Smooth muscle cell (in vitro differentiated cells): ENCODE measurements around the gene FRMD4B. TPM values are rescaled to one million over a fixed set of nuclear protein-coding genes. Genes with fewer than 3 reads are reported as not detected.
"Not testable (repeated sequence)": the region's sequence is repeated elsewhere in the genome, so short reads cannot be mapped to it uniquely, and the experiment has no call there.

Source experiments
- DNase-seq: peaks from one replicate; lab custom pipeline; 2025; ENCODE audit not compliant: unreplicated experiment; lab: John Stamatoyannopoulos, UW
- H2AFZ ChIP-seq: fragments of 200-600 bp; sonication (generic); 2 replicates; pipeline ENCODE4 v1.6.0; 2016; ENCODE audit warnings: antibody characterized with exemption, low read depth, mild to moderate bottlenecking
- H3F3A ChIP-seq: fragments of 200-600 bp; sonication (generic); 2 replicates; pipeline ENCODE4 v1.6.0; 2017; ENCODE audit warnings: antibody characterized with exemption, low read depth
- H3K27ac ChIP-seq: fragments of 200-600 bp; sonication (generic); 2 replicates; pipeline ENCODE4 v1.5.1; 2016; ENCODE audit warnings: low read depth, mild to moderate bottlenecking
- H3K27me3 ChIP-seq: fragments of 200-600 bp; sonication (generic); 2 replicates; pipeline ENCODE4 v1.6.1; 2016; ENCODE audit warnings: low read depth, mild to moderate bottlenecking
- H3K36me3 ChIP-seq: fragments of 200-600 bp; sonication (generic); 2 replicates; pipeline ENCODE4 v1.5.1; 2016; ENCODE audit warnings: low read depth
- H3K4me1 ChIP-seq: fragments of 200-600 bp; sonication (generic); 2 replicates; pipeline ENCODE4 v1.5.1; 2016; ENCODE audit warnings: low read depth
- H3K4me2 ChIP-seq: fragments of 200-600 bp; sonication (generic); 2 replicates; pipeline ENCODE4 v1.6.0; 2016; ENCODE audit warnings: mild to moderate bottlenecking
- H3K4me3 ChIP-seq: fragments of 200-600 bp; sonication (generic); 2 replicates; pipeline ENCODE4 v1.5.1; 2016; ENCODE audit warnings: mild to moderate bottlenecking
- H3K79me2 ChIP-seq: fragments of 200-600 bp; sonication (generic); 2 replicates; pipeline ENCODE4 v1.6.0; 2016; ENCODE audit warnings: low read depth, mild to moderate bottlenecking
- H3K9ac ChIP-seq: fragments of 200-600 bp; sonication (generic); 2 replicates; pipeline ENCODE4 v1.6.0; 2016; ENCODE audit warnings: low read depth
- H3K9me3 ChIP-seq: fragments of 200-600 bp; sonication (generic); replicated peaks from 2 replicates; pipeline ENCODE4 v1.5.1; 2016; ENCODE audit warnings: low read depth
- H4K20me1 ChIP-seq: fragments of 200-600 bp; sonication (generic); 2 replicates; pipeline ENCODE4 v1.6.0; 2016; ENCODE audit warnings: low read depth
- CTCF ChIP-seq: fragments of 200-600 bp; sonication (generic); IDR thresholded peaks from 2 replicates; pipeline ENCODE4 v1.5.1; 2017; ENCODE audit warnings: borderline replicate concordance, mild to moderate bottlenecking, antibody characterized with exemption; ENCODE audit not compliant: insufficient read depth, poor library complexity, severe bottlenecking
- WGBS: methylation state at CpG from one replicate; pipeline ENCODE4 v1.1.7; 2016; ENCODE audit warnings: low lambda C conversion rate; 5-methylcytosine and 5-hydroxymethylcytosine counted together
- polyA plus RNA-seq: library from polyadenylated mRNA; unstranded; fragments of >200 nt; fragmentation: Nextera tagmentation; extraction: Ambion mirVana; gene quantifications from 2 replicates; pipeline ENCODE4 v1.2.1, GENCODE V29; 2016
- total RNA-seq: library from RNA; depleted of rRNA; stranded (reverse); fragments of >200 nt; gene quantifications from 2 replicates; pipeline ENCODE4 v1.2.3, GENCODE V29; 2014

Gene FRMD4B
- total and polyA plus RNA-seq, 2 experiments from 2014 or later: 3.7 to 24.3 TPM

DNA sequence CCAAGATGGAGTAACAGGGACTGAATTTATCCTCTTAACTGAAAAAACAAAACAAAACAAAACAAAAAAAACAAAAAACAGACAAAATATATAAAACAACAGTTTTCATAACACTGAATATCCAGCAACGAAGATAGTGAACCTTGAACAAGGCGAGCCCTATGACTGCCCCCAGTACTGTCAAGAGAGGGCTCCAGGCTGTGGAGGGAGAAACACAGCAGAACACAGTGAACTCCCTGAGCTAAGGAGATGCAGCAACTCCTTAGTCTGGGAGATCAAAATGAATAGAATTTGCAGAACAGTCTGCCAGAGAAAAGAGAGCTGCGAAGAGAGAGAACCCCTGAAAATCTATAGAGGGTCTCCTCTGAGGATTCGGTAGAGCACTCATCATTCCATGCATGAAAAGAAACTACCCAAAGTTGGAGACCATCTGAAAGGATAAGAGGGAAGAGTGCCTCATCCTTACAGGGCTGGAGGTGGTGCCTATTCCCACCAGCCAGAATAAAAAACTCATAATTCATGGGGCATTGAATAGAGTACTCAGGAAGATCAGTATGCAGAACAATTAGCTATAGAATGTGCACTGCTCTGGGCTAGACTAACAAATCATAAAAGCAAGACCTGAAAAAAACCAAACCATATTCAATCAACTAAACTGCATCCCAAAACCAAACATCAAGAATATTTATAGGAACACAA, 101.8 kb downstream of the FRMD4B start:
- Histone ChIP-seq H3K9me3 (no peaks in the 10 kb centered on the region), H3K4me2 (no peak overlapping the region), H3K4me3 (no peak overlapping the region), H3K27me3 (no peaks in the 10 kb centered on the region), H3K79me2 (no peaks in the 10 kb centered on the region), H3K36me3 (no peaks in the 10 kb centered on the region), H3K4me1 (peaks cover 18% of the 10 kb centered on the region), H3F3A (no peaks in the 10 kb centered on the region), H3K9ac (no peak overlapping the region), H4K20me1 (no peaks in the 10 kb centered on the region), H2AFZ (no peak overlapping the region), H3K27ac (no peak overlapping the region)
- no peak for TF ChIP-seq CTCF
- WGBS: 92% methylated on average over 4 of the region's 4 CpGs
- no peak for DNase-seq

DNA sequence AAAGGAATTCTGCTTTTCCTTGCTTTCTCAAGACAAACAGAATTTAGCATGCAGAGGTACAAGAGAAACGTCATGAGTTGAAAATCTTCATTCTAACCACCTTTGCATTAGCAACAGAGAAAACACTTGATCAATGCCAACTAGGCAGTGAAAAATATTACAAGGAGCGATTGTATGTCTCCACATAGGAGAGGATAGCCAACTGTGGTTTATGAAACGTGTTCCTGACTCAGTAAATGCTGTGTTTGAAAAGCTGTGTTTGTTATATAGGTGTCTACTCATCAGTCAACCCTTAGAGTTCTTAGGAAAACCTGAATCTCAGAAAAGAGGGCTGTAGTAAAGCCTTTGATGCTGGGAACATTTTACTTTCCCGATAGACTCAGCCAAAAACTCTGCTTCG, 102.4 kb downstream of the FRMD4B start:
- TF ChIP-seq CTCF: no peak
- H4K20me1 ChIP-seq: no peaks in the 10 kb centered on the region
- H3K9ac ChIP-seq: no peak overlapping the region
- no peak overlapping the region for H3K4me2 ChIP-seq
- H3K4me3 ChIP-seq: no peak overlapping the region
- H3K9me3 ChIP-seq: no peaks in the 10 kb centered on the region
- peaks cover 12% of the 10 kb centered on the region for H3K4me1 ChIP-seq
- H3K36me3 ChIP-seq: no peaks in the 10 kb centered on the region
- H3K27ac ChIP-seq: no peak overlapping the region
- no peak overlapping the region for H2AFZ ChIP-seq
- no peaks in the 10 kb centered on the region for H3K27me3 ChIP-seq
- no peaks in the 10 kb centered on the region for H3K79me2 ChIP-seq
- DNase-seq: no peak
- 90% methylated on average over 5 of the region's 5 CpGs for WGBS
- no peaks in the 10 kb centered on the region for H3F3A ChIP-seq

DNA sequence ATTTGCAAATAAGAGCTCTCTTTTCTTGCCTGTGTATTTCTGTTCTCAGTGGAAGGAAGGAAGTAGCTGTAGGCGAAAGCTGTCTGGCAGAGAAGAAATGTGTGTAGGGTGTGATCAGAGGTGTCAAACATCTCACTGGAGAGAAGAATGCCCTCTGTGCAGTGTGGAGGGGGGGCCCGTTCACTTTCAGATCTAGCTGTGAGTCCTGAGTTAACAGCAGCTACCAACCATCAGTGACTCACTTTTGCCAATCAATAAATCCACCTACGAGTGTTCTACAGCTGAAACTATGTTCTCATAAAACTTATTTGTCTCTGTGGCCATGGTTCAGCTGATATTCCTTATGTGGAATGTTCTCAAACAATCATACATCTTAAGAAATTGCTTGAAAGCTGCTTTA, 103.7 kb downstream of the FRMD4B start:
- WGBS: 67% methylated on average over 3 of the region's 3 CpGs
- no peaks in the 10 kb centered on the region for H4K20me1 ChIP-seq
- H3K4me3 ChIP-seq: no peak overlapping the region
- no peaks in the 10 kb centered on the region for H3K4me1 ChIP-seq
- H3K36me3 ChIP-seq: no peaks in the 10 kb centered on the region
- H3K27me3 ChIP-seq: no peaks in the 10 kb centered on the region
- H2AFZ ChIP-seq: no peak overlapping the region
- H3F3A ChIP-seq: no peaks in the 10 kb centered on the region
- no peak overlapping the region for H3K27ac ChIP-seq
- H3K79me2 ChIP-seq: no peaks in the 10 kb centered on the region
- no peaks in the 10 kb centered on the region for H3K9me3 ChIP-seq
- H3K9ac ChIP-seq: no peak overlapping the region
- no peak overlapping the region for H3K4me2 ChIP-seq
- no peak for DNase-seq
- no peak for TF ChIP-seq CTCF

- H3K79me2 ChIP-seq, H2AFZ ChIP-seq, DNase-seq, H3K27ac ChIP-seq, H3K36me3 ChIP-seq, H3K27me3 ChIP-seq, H3K9ac ChIP-seq, H3F3A ChIP-seq, H3K4me3 ChIP-seq, H3K4me2 ChIP-seq, H3K9me3 ChIP-seq, H4K20me1 ChIP-seq: not testable (repeated sequence)
- H3K4me1 ChIP-seq: peaks cover 13% of the 10 kb centered on the region
- 87% methylated on average over 8 of the region's 8 CpGs for WGBS
These were observed 108.5 kb downstream of the FRMD4B start for GRCh38 chr3:69277403-69277802.
